8988T (cell line): Measurements from ENCODE around the gene SPRR3.
"Not testable (repeated sequence)": the region's sequence is repeated elsewhere in the genome, so short reads cannot be mapped to it uniquely, and the experiment has no call there.

Source experiments
- DNase-seq: peaks from one replicate; pipeline ENCODE4 v3.0.0; 2011

SPRR3 gene

DNA sequence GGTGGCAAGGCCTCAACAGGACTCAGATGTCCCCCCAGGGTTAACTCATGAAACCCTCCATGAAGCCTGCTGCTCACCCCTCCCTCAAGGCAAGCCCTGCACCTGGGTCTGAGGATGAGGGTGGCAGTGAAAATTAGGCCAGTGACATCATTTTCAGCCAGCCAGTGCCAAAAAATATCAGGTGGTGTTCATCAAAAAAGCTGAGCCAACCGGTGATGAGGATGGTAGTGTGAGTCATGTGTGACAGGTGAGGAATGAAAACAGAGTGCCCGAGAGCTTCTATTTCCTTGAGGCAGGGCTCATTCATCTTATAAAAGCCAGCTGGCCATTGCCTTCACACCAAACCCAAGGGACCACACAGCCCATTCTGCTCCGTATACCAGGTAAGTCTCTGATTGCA lies 17.8 kb upstream of the SPRR3 start, which contains the start of gene SPRR1A:
Gene SPRR1A, plus strand, starts transcription at position 339 of the 400 bp plus-strand sequence. CDS start 1,150 bp downstream, outside the sequence.
- DNase-seq = no peak

DNA sequence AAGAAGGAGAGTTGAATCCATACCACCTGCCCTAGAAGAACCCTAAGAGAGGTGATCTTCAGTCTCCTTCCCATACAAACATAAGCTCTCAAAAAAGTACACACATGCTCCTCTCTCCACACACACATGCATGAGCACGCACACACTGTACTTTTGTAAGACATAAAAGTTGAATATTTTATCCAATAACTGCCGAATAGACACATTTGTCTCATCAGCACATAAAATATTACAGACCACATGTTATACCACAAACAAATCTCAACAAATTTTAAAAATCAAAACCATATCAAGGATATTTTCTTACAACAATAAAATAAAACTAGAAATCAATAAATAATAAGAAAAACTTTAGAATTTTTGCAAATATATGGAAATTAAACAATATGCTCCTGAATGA lies 15.0 kb upstream of the SPRR3 start:
- no peak for DNase-seq

DNA sequence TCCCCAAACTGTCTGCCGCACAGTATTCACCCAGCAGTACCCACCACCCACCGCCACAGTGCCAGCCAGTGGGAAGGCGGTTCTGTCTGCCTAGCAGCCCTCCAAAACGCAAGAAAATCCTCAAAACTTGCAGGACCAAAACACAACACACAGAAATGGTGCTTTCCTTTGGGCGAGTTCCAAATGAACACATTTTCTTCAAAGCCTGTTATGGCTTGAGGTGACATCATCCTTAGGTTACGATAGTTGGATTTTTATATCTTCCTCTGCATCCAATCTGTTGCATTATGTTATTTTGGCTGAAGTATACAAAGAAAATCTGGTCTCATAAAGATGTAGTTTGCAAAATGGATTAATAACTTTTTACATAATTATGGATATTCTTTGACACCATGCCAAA lies 8.4 kb upstream of the SPRR3 start:
- DNase-seq = no peak

DNA sequence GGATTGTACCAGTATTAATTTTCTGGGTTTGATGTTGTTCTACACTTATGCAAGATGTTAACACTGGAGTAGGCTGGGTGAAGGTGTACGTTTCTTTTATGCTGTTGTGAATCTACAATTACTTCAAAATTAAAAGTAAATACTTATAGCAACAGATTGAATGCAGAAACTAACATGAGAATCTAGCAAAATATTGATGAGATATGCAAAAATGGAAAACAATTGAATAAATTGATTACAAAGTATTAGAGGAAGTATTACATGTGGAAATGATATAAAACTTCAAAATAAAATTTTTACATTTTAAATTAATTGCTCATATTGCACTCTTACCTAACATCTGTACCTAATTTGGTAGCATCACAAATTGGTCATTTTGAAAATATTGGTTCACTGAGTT lies 5.7 kb upstream of the SPRR3 start:
- no peak for DNase-seq

DNA sequence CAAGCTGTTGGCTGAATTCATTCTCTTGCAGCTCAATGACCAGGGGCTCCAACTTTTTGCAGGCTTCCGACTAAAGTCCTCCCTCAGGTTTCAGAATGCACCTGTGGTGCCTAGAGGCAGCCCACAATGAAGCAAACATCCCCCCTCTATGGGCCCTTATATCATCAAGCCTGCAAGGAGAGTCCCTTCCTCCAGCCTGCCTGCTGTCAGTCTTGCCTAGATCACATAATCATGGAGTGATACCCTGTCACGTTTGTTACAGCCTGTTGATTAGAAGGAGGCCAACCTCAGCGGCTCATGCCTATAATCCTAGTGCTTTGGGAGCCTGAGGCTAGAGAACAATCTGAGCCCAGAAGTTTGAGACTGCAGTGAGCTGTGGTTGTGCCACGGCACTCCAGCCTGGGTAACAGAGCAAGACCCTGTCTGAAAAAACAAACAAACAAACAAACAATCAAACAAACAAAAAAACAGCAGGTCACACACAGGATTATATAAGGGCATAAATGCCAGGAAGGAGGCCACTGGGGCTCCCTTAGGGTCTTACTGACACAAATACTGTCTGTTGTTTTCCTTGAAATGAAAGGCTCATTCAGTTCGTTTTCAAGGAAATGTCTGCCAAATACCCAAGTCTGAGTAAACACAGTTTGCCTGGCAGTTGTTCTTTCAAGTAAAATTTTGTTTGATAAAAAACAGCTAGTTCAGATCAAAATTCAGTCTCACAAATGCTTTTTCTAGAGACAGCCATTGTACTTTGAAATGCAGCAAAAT lies 4.7 kb upstream of the SPRR3 start:
- DNase-seq = no peak

DNA sequence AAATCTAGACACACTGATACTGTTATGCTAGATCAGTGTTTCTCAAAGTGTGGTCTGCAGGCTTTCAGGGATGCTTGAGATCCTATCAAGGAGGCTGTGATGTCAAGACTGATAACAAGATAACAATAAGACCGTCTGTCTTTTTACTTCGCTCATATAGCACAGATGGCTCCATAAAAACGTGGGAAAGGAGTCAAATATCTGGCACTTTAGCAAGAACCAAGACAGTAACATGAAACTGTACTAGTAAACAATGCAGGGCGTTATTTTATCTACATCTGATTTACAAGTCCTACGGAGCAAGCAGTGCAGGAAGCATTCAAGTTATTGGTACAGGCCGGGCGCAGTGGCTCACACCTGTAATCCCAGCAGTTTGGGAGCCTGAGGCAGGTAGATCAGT lies 3.6 kb upstream of the SPRR3 start:
- DNase-seq = no peak

DNA sequence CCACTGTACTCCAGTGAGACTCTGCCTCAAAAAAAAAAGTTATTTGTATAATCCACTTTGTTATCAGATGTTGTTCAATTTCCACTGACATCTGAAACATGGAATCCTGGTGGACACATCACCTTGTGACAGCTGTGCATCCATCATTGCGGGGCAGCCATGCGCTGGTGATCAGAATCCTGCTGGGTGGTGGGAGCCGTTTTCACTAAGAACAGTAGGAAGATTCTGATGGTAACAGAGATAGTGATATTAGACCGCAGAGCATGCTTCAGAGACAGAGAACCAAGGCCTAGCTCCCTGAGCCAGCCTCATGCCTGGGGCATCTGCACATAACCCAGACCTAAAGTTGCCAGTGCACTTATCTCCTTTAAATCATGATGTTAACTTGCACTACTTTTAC lies 3.1 kb upstream of the SPRR3 start:
- DNase-seq = no peak

DNA sequence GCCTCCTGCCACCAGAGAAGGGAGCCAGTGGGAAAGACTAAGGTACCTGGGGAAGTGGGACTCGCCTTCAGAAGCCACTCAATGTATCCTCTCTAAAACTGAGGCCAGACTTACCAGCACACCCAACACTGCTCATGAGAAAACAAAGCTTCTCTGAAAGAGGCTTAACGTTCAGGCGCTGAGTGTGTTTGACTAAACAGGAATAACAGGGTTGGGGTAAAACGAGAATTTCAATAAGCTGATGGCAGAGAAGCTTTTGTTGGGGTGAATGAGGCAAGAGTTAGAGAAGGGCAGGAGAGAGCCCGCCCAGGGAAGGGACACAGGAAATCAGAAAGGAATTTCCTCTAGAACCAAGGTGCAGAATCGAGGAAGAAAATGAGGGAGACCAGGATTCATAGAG lies 1.7 kb upstream of the SPRR3 start:
- DNase-seq = no peak

DNA sequence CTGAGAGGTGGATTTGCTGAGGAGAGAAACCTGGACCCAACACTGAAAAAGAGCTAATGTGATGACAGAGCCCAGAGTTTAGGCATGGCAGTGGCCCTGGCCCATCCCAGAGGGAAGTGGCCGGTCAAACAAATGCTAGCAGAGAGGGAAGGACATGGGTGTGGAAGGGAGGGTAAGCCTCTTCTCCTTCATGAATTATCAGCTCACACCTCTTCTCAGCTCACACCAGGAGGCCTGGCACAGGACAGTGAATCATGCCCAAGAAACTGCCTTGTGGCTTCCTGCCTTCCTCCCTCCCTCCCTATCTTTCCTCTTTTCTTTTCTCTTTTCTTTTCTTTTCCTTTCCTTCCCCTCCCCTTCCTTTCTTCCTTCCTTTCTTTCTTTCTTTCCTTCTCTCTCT lies 1.3 kb upstream of the SPRR3 start:
- no peak for DNase-seq

DNA sequence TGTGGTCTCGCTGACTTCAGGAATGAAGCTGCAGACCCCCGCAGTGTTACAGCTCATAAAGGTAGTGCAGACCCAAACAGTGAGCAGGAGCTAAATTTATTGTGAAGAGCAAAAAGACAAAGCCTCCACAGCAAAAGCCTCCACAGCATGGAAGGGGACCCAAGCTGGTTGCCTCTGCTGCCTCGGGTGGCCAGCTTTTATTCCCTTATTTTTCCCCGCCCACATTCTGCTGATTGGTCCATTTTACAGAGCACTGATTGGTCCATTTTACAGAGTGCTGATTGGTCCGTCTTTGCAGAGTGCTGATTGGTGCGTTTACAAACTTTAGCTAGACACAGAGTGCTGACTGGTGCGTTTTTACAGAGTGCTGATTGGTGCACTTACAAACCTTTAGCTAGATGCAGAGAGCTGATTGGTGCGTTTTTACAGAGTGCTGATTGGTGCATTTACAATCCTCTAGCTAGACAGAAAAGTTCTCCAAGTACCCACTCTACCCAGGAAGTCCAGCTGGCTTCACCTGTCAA lies 9.7 kb downstream of the SPRR3 start:
- not testable (repeated sequence) for DNase-seq

DNA sequence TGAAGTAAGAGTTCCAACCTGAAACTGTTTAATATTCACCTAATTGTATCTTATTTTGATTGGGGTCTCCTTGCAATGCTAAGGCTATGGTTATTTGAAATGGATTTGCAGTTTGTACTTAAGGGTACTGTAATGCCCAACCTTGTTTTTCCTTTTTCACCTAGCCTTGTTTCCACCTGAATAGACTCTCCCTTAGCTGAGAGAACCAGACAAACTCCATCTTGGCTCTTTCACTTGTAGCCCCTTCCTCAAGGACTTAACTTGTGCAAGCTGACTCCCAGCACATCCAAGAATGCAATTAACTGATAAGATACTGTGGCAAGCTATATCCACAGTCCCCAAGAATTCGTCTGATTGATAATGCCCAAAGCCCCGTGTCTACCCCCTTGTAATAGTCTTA lies 20.3 kb downstream of the SPRR3 start:
- not testable (repeated sequence) for DNase-seq

DNA sequence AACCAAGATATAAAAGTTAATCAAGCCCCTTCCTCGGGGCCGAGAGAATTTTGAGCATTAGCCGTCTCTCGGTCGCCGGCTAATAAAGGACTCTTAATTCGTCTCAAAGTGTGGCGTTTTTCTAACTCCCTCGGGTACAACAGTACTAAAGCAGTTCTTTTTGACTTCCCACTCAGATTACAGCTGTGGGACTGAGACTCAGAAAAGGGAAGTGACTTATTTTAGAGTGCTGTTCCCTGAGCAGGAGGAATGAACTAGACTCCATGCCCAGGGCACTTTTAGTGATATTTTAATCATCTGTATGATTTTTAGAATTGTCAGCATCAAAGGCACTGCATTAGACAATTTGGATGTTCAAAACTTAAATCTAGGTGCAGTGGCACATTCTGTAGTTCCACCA lies 20.8 kb downstream of the SPRR3 start:
- not testable (repeated sequence) for DNase-seq

DNA sequence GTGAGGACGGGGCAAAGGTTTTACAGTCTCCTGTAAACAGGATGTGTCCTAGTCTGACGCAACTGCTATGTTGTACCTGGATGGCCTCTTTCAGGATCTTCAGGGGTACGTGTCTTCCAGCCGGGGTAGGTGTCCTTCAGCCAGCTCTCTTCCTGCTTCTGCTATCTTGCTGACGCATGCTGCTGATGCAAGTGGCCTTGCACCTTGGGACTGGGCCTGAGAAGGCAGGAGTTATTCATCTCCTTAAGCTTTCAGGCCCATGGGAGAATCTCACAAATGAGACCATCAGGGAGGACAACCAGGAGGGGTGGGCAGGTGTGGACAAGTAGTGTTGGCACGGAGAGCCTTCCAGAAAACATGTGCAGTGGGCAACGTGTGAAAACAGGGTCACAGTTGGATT lies 21.6 kb downstream of the SPRR3 start:
- DNase-seq = no peak

DNA sequence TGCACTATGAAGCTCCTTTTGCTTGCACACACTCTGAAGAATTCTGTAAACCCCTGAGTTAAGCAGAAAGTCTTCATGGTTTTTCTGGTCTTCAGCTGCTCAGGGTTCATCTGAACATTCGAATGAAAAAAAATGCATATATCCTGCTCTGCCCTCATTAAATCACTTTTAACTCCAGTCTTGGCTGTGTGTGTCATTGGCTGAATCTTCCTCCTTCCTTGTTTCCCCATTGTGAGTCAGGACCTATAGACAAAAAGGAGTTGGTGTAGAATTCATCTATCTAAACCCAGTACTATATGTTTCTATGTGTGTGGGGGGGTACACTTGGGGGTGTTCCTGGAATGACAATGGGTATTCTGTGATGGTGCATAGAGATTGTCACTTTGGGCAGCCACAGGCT lies 22.9 kb downstream of the SPRR3 start:
- DNase-seq = no peak

DNA sequence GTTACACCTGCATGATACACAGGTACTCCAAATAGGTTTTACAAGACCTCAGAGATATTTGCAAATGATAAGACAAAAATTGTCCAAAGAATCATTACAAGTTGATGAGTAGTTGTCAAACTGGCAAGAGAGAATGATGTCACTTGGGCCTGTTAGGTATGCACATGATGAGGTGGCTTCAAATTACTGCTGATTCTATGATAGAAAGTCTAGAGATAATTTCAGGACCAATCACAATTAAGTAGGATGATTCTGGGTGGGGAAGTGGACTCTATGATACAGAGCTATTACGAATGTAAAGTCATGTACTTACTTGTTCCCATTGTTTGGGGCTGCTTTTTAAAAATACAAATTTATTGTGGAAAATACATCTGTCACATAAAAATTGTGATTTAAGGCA lies 24.2 kb downstream of the SPRR3 start:
- DNase-seq = no peak

DNA sequence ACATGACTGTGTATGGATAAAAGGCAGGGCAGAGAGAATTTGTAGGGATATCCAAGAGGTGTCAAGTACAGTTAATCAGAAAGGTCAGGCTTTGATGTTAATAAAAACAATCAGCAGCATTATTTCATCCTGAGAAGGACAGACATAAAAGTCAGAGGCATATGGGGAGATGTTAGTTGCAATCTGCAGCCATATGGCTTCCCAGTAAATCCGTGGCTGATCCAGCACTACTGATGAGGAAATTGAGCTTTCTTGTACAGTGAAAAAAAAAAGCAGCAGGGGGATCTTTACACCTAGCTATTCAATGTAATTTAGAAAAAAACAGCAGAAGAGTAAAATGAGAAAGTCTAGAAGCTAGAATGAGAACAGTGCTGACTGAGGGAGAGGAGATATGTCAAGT lies 27.2 kb downstream of the SPRR3 start:
- no peak for DNase-seq

DNA sequence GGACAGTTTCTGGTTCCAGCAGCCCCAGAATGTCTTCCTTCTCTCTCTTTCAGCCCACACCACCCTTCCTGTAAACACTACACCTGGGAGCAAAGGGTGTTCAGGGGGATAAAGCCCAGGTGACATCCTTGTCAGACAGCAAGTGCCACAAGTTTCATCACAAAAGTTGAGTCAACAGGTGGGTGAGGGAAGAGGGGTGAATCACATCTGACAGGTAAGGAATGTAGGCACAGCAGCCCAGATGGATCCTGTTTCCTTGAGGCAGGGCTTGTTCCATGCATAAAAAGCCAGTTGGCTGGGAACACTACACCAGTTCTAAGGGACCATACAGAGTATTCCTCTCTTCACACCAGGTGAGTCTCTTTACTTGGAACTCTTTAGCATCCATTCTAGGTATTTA lies 29.3 kb downstream of the SPRR3 start, which contains the start of gene SPRR1B:
Gene SPRR1B, plus strand, starts transcription at position 309 of the 400 bp plus-strand sequence. CDS start 1,143 bp downstream, outside the sequence.
- DNase-seq = no peak

DNA sequence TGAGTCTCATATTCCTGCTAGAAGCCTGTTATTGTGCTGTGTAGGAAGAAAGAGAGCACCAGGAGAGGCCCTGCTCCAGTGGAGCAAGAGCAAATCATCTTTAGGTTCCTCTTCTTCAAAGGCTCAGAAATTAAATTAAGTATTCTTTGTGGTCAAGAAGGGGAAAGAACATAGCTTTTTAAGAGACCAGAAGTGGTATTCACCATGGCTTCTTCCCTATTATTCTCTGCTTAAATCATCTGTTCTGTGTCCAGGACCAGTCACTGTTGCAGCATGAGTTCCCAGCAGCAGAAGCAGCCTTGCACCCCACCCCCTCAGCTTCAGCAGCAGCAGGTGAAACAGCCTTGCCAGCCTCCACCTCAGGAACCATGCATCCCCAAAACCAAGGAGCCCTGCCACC lies 30.5 kb downstream of the SPRR3 start:
- no peak for DNase-seq

DNA sequence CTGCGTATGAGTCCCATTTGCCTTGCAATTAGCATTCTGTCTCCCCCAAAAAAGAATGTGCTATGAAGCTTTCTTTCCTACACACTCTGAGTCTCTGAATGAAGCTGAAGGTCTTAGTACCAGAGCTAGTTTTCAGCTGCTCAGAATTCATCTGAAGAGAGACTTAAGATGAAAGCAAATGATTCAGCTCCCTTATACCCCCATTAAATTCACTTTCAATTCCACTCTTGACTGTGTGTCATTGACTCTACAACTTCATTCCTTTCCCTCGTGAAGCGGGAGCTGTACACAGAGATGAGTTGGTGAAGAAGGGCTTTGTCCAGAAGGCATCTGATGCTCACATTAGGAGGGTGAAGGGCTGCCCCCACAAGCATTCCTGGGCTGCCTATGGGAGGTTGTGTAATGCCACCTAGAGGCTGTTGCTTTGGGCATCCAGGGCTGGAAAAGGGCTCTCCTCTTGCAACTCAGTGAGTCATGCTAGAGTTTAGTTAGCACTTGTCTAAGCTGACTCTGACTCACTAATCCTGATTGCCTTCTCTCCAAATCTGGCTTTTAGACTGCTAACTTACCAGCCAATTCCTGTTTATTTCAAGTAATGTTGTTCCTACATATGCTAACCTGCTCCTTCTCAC lies 31.2 kb downstream of the SPRR3 start:
- no peak for DNase-seq

DNA sequence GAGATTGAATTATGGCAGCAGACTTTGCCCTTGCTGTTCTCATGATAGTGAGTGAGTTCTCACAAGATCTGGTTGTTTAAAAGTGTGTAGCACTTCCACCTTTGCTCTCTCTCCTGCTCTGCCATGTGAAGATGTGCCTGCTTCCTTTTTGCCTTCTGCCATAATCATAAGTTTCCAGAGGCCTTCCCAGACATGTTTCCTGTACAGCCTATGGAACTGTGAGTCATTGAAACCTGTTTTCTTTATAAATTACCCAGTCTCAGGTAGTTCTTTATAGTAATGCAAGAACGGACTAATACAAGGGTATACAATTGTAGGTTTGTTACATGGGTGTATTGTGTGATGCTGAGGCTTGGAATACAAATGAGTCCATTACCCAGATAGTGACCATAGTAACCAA lies 33.7 kb downstream of the SPRR3 start:
- DNase-seq = no peak

DNA sequence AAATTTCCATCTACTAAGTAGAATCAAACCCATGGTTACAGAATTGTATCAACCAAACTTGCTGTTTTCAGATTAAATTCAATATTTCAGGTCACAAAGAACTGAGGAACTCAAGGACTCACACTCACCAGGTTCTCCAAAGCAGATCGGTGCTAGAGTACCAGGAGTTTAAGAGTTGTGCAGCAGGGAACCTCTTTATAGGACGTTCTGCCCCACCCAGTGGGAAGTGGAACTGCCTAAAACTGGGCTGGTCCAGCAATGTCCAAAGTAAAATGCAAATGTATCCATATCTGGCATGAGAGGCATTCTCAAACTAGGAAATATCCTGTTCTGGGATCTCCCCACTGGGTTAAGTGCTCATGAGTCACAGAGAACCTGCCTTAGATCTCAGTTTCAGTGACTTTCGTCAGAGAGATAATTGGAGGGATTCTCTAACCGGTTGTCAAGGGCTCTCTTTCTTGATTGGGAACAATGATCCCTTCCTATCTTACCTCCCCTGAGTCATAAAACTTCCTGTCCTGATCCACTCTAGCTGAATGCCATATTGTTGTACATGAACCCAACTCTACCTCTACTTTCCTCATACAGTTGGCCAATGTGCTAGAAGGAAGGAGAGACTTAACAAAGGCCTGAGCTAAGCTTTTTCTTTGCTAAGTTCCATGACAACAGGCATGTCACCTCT lies 39.5 kb downstream of the SPRR3 start, which contains the start of gene SPRR2D:
Gene SPRR2D, minus strand, starts transcription at position 171 of the 682 bp plus-strand sequence. CDS start 774 bp downstream, outside the sequence.
- no peak for DNase-seq

DNA sequence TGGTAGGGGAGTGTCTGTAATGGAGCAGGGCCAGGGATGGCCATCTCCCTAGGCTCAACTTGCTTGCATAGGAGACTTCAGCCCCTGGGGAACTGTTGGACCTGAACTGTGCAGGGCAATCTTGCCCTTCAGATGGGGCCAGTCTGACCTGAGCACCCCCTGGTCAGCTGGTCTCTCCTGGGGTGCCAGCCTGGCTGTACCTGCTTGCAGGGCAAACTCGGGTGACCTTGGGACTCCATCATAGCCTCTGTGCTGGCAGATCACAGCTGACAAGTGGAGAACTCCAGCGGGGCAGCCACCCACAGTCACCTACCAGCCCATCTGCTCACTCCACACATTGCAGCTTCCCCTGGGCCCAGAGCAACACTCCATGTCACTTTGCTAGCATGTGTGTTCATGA lies 47.7 kb downstream of the SPRR3 start:
- no peak for DNase-seq
